IMR-90 (cell line): Measurements from ENCODE around the gene XPC. TPM values are rescaled to one million over a fixed set of nuclear protein-coding genes. Genes with fewer than 3 reads are reported as not detected.

Experiments
- ATAC-seq: fragments of 200-7000 bp; cut with Tn5 transposase; 2 replicates; pipeline ENCODE4 v1.9.1; 2020; ENCODE audit warnings: low read depth, mild to moderate bottlenecking, moderate library complexity
- BruUV-seq: library from RNA; stranded (reverse); fragments of 400-500 nt; replicated peaks from 2 replicates; lab custom pipeline; 2021; lab: Mats Ljungman, UMichigan
- CTCF ChIA-PET: fragments of 300-600 bp; formaldehyde crosslinking; extraction: SDS; loops from one replicate; lab custom pipeline; 2021; ENCODE audit warnings: antibody characterized with exemption; lab: Yijun Ruan, JAX
- POLR2A ChIA-PET: fragments of 300-600 bp; sonication (Branson Sonifier 250); formaldehyde crosslinking; loops from one replicate; lab custom pipeline; 2022; ENCODE audit warnings: antibody characterized with exemption; ENCODE audit not compliant: unreplicated experiment; lab: Charles Lee
- DNase-seq: peaks from one replicate; pipeline ENCODE4 v3.0.0; 2013
- H2AFZ ChIP-seq: replicated peaks from 2 replicates; pipeline ENCODE3; 2013; ENCODE audit warnings: low read length, mild to moderate bottlenecking; ENCODE audit not compliant: poor library complexity
- H2AK5ac ChIP-seq: 2 replicates; pipeline ENCODE4 v1.6.1; 2013; ENCODE audit warnings: low read depth, low read length, inconsistent platforms
- H2AK9ac ChIP-seq: replicated peaks from 2 replicates; pipeline ENCODE3; 2013; ENCODE audit warnings: mild to moderate bottlenecking, low read depth, low read length, moderate library complexity; ENCODE audit not compliant: poor library complexity
- H2BK120ac ChIP-seq: 2 replicates; pipeline ENCODE4 v1.6.1; 2013; ENCODE audit warnings: low read depth, low read length, inconsistent platforms
- H2BK15ac ChIP-seq: 3 replicates; pipeline ENCODE4 v1.6.1; 2013; ENCODE audit warnings: low read depth, low read length, inconsistent platforms
- H2BK20ac ChIP-seq: 2 replicates; pipeline ENCODE4 v1.6.1; 2013; ENCODE audit warnings: low read depth, mild to moderate bottlenecking, inconsistent platforms, low read length, moderate library complexity
- H2BK5ac ChIP-seq: 2 replicates; pipeline ENCODE4 v1.6.1; 2013; ENCODE audit warnings: mild to moderate bottlenecking, low read depth, low read length, inconsistent platforms; ENCODE audit not compliant: poor library complexity, severe bottlenecking
- H3K14ac ChIP-seq: replicated peaks from 2 replicates; pipeline ENCODE4 v1.6.1; 2013; ENCODE audit warnings: low read depth, low read length, inconsistent platforms
- H3K18ac ChIP-seq: 2 replicates; pipeline ENCODE4 v1.6.1; 2013; ENCODE audit warnings: low read depth, low read length, control low read depth
- H3K23ac ChIP-seq: 2 replicates; pipeline ENCODE4 v1.6.1; 2013; ENCODE audit warnings: low read depth, low read length, inconsistent platforms
- H3K27ac ChIP-seq: 2 replicates; pipeline ENCODE4 v1.5.1; 2013; ENCODE audit warnings: mild to moderate bottlenecking, control low read depth, low read length; ENCODE audit not compliant: insufficient read depth
- H3K27me3 ChIP-seq: 2 replicates; pipeline ENCODE4 v1.6.1; 2013; ENCODE audit warnings: low read length; ENCODE audit not compliant: control insufficient read depth, insufficient read depth
- H3K36me3 ChIP-seq: 2 replicates; pipeline ENCODE4 v1.6.1; 2013; ENCODE audit warnings: low read length, mixed read lengths; ENCODE audit not compliant: control insufficient read depth, insufficient read depth
- H3K4ac ChIP-seq: 2 replicates; pipeline ENCODE4 v1.6.1; 2013; ENCODE audit warnings: low read depth, low read length, inconsistent platforms
- H3K4me1 ChIP-seq: 2 replicates; pipeline ENCODE4 v1.6.1; 2013; ENCODE audit warnings: low read length, mixed read lengths; ENCODE audit not compliant: control insufficient read depth, insufficient read depth
- H3K4me2 ChIP-seq: 2 replicates; pipeline ENCODE4 v1.6.1; 2013; ENCODE audit warnings: low read depth, mild to moderate bottlenecking, control low read depth, low read length, moderate library complexity
- H3K4me3 ChIP-seq: 2 replicates; pipeline ENCODE4 v1.5.1; 2013; ENCODE audit warnings: low read depth, mild to moderate bottlenecking, control low read depth, low read length, moderate library complexity; ENCODE audit not compliant: insufficient read depth
- H3K56ac ChIP-seq: 2 replicates; pipeline ENCODE4 v1.6.1; 2013; ENCODE audit warnings: low read length, inconsistent platforms; ENCODE audit not compliant: insufficient read depth; ENCODE audit errors: extremely low read depth
- H3K79me1 ChIP-seq, 2 experiments: 2 replicates each; pipeline ENCODE4 v1.6.1; 2013; ENCODE audit warnings: low read length in 2 of 2, inconsistent platforms in 1 of 2, low read depth in 1 of 2
- H3K9ac ChIP-seq: 2 replicates; pipeline ENCODE4 v1.6.1; 2013; ENCODE audit warnings: low read depth, low read length, control low read depth
- H3K9me1 ChIP-seq: 2 replicates; pipeline ENCODE4 v1.6.1; 2013; ENCODE audit warnings: low read length, inconsistent platforms; ENCODE audit not compliant: insufficient read depth
- H3K9me3 ChIP-seq: 2 replicates; pipeline ENCODE4 v1.6.1; 2013; ENCODE audit warnings: low read length; ENCODE audit not compliant: control insufficient read depth, insufficient read depth
- H4K20me1 ChIP-seq: 2 replicates; pipeline ENCODE4 v1.6.1; 2013; ENCODE audit warnings: low read length, inconsistent platforms; ENCODE audit not compliant: insufficient read depth
- H4K5ac ChIP-seq: 2 replicates; pipeline ENCODE4 v1.6.1; 2013; ENCODE audit warnings: mild to moderate bottlenecking, low read depth, low read length, control low read depth
- H4K8ac ChIP-seq, 2 experiments: 2 replicates each; pipeline ENCODE4 v1.6.1; 2013; ENCODE audit warnings: low read depth in 2 of 2, low read length in 2 of 2, control low read depth in 1 of 2, inconsistent platforms in 1 of 2
- H4K91ac ChIP-seq: 2 replicates; pipeline ENCODE4 v1.6.1; 2013; ENCODE audit warnings: low read depth, low read length, inconsistent platforms; ENCODE audit not compliant: insufficient read depth
- BHLHE40 ChIP-seq: fragments of 150-350 bp; IDR thresholded peaks from 2 replicates; pipeline ENCODE4 v1.6.1; 2016; ENCODE audit warnings: mild to moderate bottlenecking, low read depth, low read length
- CEBPB ChIP-seq: IDR thresholded peaks from 2 replicates; pipeline ENCODE4 v1.6.1; 2012; ENCODE audit warnings: low read depth, low read length, improper control_type of control experiment
- CHD1 ChIP-seq: IDR thresholded peaks from 2 replicates; pipeline ENCODE4 v1.6.1; 2012; ENCODE audit warnings: low read depth, low read length, improper control_type of control experiment
- CTCF ChIP-seq: conservative IDR thresholded peaks from 2 replicates; pipeline ENCODE4 v1.5.1; 2012; ENCODE audit warnings: mild to moderate bottlenecking, low read depth, low read length, improper control_type of control experiment
- ELK1 ChIP-seq: fragments of 150-350 bp; IDR thresholded peaks from 2 replicates; pipeline ENCODE4 v1.6.1; 2016; ENCODE audit warnings: low read depth, mild to moderate bottlenecking, low read length, moderate library complexity, borderline replicate concordance
- FOS ChIP-seq: fragments of 150-350 bp; IDR thresholded peaks from 2 replicates; pipeline ENCODE4 v1.6.1; 2016; ENCODE audit warnings: low read depth, low read length
- MAFK ChIP-seq: IDR thresholded peaks from 2 replicates; pipeline ENCODE4 v1.6.1; 2012; ENCODE audit warnings: low read depth, low read length, improper control_type of control experiment
- MAZ ChIP-seq: IDR thresholded peaks from 2 replicates; pipeline ENCODE4 v1.6.1; 2012; ENCODE audit warnings: low read depth, mild to moderate bottlenecking, low read length, improper control_type of control experiment, moderate library complexity, borderline replicate concordance
- MXI1 ChIP-seq: IDR thresholded peaks from 2 replicates; pipeline ENCODE4 v1.6.1; 2012; ENCODE audit warnings: low read depth, mild to moderate bottlenecking, low read length, moderate library complexity, borderline replicate concordance
- NFE2L2 ChIP-seq: fragments of 150-350 bp; IDR thresholded peaks from 2 replicates; pipeline ENCODE4 v1.6.1; 2016; ENCODE audit warnings: low read depth, mild to moderate bottlenecking, low read length
- POLR2A ChIP-seq: IDR thresholded peaks from 2 replicates; pipeline ENCODE4 v1.6.1; 2012; ENCODE audit warnings: mild to moderate bottlenecking, low read depth, low read length
- RAD21 ChIP-seq: IDR thresholded peaks from 2 replicates; pipeline ENCODE4 v1.6.1; 2012; ENCODE audit warnings: low read length, improper control_type of control experiment
- RCOR1 ChIP-seq: IDR thresholded peaks from 2 replicates; pipeline ENCODE4 v1.6.1; 2012; ENCODE audit warnings: mild to moderate bottlenecking, low read length, improper control_type of control experiment; ENCODE audit not compliant: insufficient replicate concordance
- RFX5 ChIP-seq: IDR thresholded peaks from 2 replicates; pipeline ENCODE4 v1.8.0; 2012; ENCODE audit warnings: low read depth, mild to moderate bottlenecking, low read length, moderate library complexity
- SMC3 ChIP-seq: fragments of 150-350 bp; IDR thresholded peaks from 2 replicates; pipeline ENCODE4 v1.6.1; 2016; ENCODE audit warnings: low read depth, mild to moderate bottlenecking, antibody characterized with exemption, low read length, moderate library complexity
- USF2 ChIP-seq: fragments of 150-350 bp; IDR thresholded peaks from 2 replicates; pipeline ENCODE4 v1.6.1; 2017; ENCODE audit warnings: mild to moderate bottlenecking, antibody characterized with exemption, low read length, low read depth
- dilution Hi-C: fragments of 300-500 bp; cut with HindIII; formaldehyde crosslinking; loops from one replicate; pipeline ENCODE4 v1.14.3; 2018; ENCODE audit warnings: low sequenced_read_pairs; ENCODE audit not compliant: unreplicated experiment
- in situ Hi-C: fragments of 300-500 bp; cut with MboI; formaldehyde crosslinking; loops from 3 replicates; pipeline ENCODE4 v1.14.3; 2019; ENCODE audit warnings: low sequenced_read_pairs, inconsistent platforms, mixed read lengths
- intact Hi-C: fragments of 100-400 bp; cut with micrococcal nuclease; formaldehyde crosslinking; loops from 2 replicates; pipeline ENCODE4 v1.10.0; 2022
- polyA plus RNA-seq, 3 experiments: library from polyadenylated mRNA; depleted of rRNA; stranded (reverse); fragments of >200 nt; gene quantifications; 2 replicates each; pipeline ENCODE4 v1.2.3, GENCODE V29; 2012; ENCODE audit warnings: low replicate concordance in 1 of 3
- total RNA-seq: library from RNA; depleted of rRNA; stranded (reverse); fragments of >200 nt; gene quantifications from 2 replicates; pipeline ENCODE4 v1.2.3, GENCODE V29; 2012

XPC gene
- total and polyA plus RNA-seq, 2 of the 4 experiments (the other 2 are of a cell fraction) = 30.9 to 48.8 TPM

- Histone ChIP-seq H3K9me3 (no peaks in the 10 kb centered on the region), H4K5ac (no peak overlapping the region), H4K8ac (no peak overlapping the region), H4K91ac (no peak overlapping the region), H2AK5ac (no peak overlapping the region), H3K14ac (no peak overlapping the region), H3K36me3 (no peaks in the 10 kb centered on the region), H2BK20ac (no peak overlapping the region), H3K56ac (no peak overlapping the region), H3K27ac (no peak overlapping the region), H3K9ac (no peak overlapping the region), H3K4ac (no peak overlapping the region), H3K4me3 (no peak overlapping the region), H3K4me1 (peaks cover 3% of the 10 kb centered on the region; the same call in 1 of the 2 replicates), H2BK120ac (0 out of 2 replicates have a peak overlapping the region, but pooled peaks have one; percentile 25), H3K27me3 (no peaks in the 10 kb centered on the region), H2AK9ac (no peak overlapping the region), H3K79me1 (no peaks in the 10 kb centered on the region), H4K20me1 (no peaks in the 10 kb centered on the region), H2BK5ac (no peak overlapping the region), H2BK15ac (no peak overlapping the region), H2AFZ (no peak overlapping the region), H3K23ac (no peak overlapping the region), H3K9me1 (no peaks in the 10 kb centered on the region), H3K18ac (no peak overlapping the region), H3K4me2 (no peak overlapping the region)
- ATAC-seq (peak; percentile 32), DNase-seq (no peak)
- in situ Hi-C loops = no loop called here
- ChIA-PET POLR2A (interaction anchor here (1.1 kb wide), 1 partner anchor 434 kb away, joined by 9 read pairs; the partner anchor contains the start of gene CCDC174), CTCF (no interaction called here)
- intact Hi-C loops = no loop called here
- BruUV-seq = no TSS peak
- dilution Hi-C loops = no loop called here
- TF ChIP-seq FOS (no peak), SMC3 (no peak), POLR2A (no peak), NFE2L2 (no peak), USF2 (no peak), MAZ (no peak), BHLHE40 (no peak), RCOR1 (no peak), MAFK (no peak), RAD21 (no peak), MXI1 (no peak), RFX5 (no peak), ELK1 (no peak), CTCF (no peak), CHD1 (no peak), CEBPB (no peak)
Measured at GRCh38 chr3:14218355-14218754, 40.0 kb upstream of the XPC start.
